H9 (cell line): ENCODE measurements around the gene ZNF160. TPM values are rescaled to one million over a fixed set of nuclear protein-coding genes. Genes with fewer than 3 reads are reported as not detected.

ENCODE experiments used
- DNase-seq: peaks from one replicate; pipeline ENCODE4 v3.0.0-alpha.2; 2017
- H2AFZ ChIP-seq: one replicate; pipeline ENCODE4 v1.6.1; 2013; ENCODE audit warnings: mild to moderate bottlenecking, low read length, control low read depth, moderate library complexity
- H2AK5ac ChIP-seq: 2 replicates; pipeline ENCODE4 v1.6.1; 2013; ENCODE audit warnings: low read length, control low read depth, mixed read lengths; ENCODE audit not compliant: insufficient read length
- H2BK120ac ChIP-seq: one replicate; pipeline ENCODE4 v1.6.1; 2013; ENCODE audit warnings: low read depth, mild to moderate bottlenecking, low read length, control low read depth, inconsistent platforms; ENCODE audit not compliant: poor library complexity, severe bottlenecking
- H2BK12ac ChIP-seq: 2 replicates; pipeline ENCODE4 v1.6.1; 2013; ENCODE audit warnings: low read length, control low read depth, mixed read lengths, low read depth; ENCODE audit not compliant: insufficient read length
- H2BK15ac ChIP-seq: 2 replicates; pipeline ENCODE4 v1.6.1; 2013; ENCODE audit warnings: low read depth, low read length, control low read depth
- H2BK20ac ChIP-seq: one replicate; pipeline ENCODE4 v1.6.1; 2013; ENCODE audit warnings: low read depth, mild to moderate bottlenecking, low read length, control low read depth, inconsistent platforms; ENCODE audit not compliant: poor library complexity, severe bottlenecking
- H2BK5ac ChIP-seq: 2 replicates; pipeline ENCODE4 v1.6.1; 2013; ENCODE audit warnings: low read length, control low read depth, mixed read lengths; ENCODE audit not compliant: insufficient read length
- H3K14ac ChIP-seq: 2 replicates; pipeline ENCODE4 v1.6.1; 2013; ENCODE audit warnings: low read length, control low read depth; ENCODE audit not compliant: insufficient read depth
- H3K18ac ChIP-seq: 2 replicates; pipeline ENCODE4 v1.6.1; 2013; ENCODE audit warnings: low read depth, mild to moderate bottlenecking, mixed read lengths, low read length, control low read depth; ENCODE audit not compliant: insufficient read length
- H3K23ac ChIP-seq: 2 replicates; pipeline ENCODE4 v1.6.1; 2013; ENCODE audit warnings: low read length, control low read depth, mixed read lengths, low read depth; ENCODE audit not compliant: insufficient read length
- H3K23me2 ChIP-seq: 2 replicates; pipeline ENCODE4 v1.6.1; 2013; ENCODE audit warnings: low read depth, mild to moderate bottlenecking, mixed read lengths, low read length, control low read depth; ENCODE audit not compliant: insufficient read length, poor library complexity, severe bottlenecking
- H3K27ac ChIP-seq: 2 replicates; pipeline ENCODE4 v1.5.1; 2013; ENCODE audit warnings: low read length, control low read depth, mixed read lengths, low read depth; ENCODE audit not compliant: insufficient read length
- H3K27me3 ChIP-seq: 2 replicates; pipeline ENCODE4 v1.6.1; 2013; ENCODE audit warnings: low read length, control low read depth, inconsistent platforms; ENCODE audit not compliant: insufficient read depth
- H3K4ac ChIP-seq: 2 replicates; pipeline ENCODE4 v1.6.1; 2013; ENCODE audit warnings: low read depth, mild to moderate bottlenecking, control low read depth, inconsistent platforms, low read length, moderate library complexity
- H3K4me1 ChIP-seq: 2 replicates; pipeline ENCODE4 v1.6.1; 2013; ENCODE audit warnings: low read length, control low read depth, inconsistent platforms; ENCODE audit not compliant: insufficient read depth
- H3K4me2 ChIP-seq: 2 replicates; pipeline ENCODE4 v1.6.1; 2013; ENCODE audit warnings: low read length, control low read depth, mixed read lengths; ENCODE audit not compliant: insufficient read length, insufficient read depth
- H3K56ac ChIP-seq: 2 replicates; pipeline ENCODE4 v1.6.1; 2013; ENCODE audit warnings: low read depth, mild to moderate bottlenecking, mixed read lengths, low read length, control low read depth; ENCODE audit not compliant: insufficient read length
- H3K79me1 ChIP-seq: 2 replicates; pipeline ENCODE4 v1.6.1; 2013; ENCODE audit warnings: low read depth, mild to moderate bottlenecking, moderate library complexity, low read length, control low read depth, inconsistent platforms; ENCODE audit not compliant: insufficient read depth, poor library complexity, severe bottlenecking
- H3K79me2 ChIP-seq: 2 replicates; pipeline ENCODE4 v1.6.1; 2013; ENCODE audit warnings: low read length, control low read depth, inconsistent platforms; ENCODE audit not compliant: insufficient read depth
- H3K9ac ChIP-seq: 2 replicates; pipeline ENCODE4 v1.6.1; 2013; ENCODE audit warnings: low read length, control low read depth, mixed read lengths; ENCODE audit not compliant: insufficient read length; ENCODE audit errors: extremely low read depth
- H3K9me3 ChIP-seq: one replicate; pipeline ENCODE4 v1.6.1; 2013; ENCODE audit warnings: low read depth, low read length, inconsistent platforms; ENCODE audit not compliant: control insufficient read depth
- H3T11ph ChIP-seq: one replicate; pipeline ENCODE4 v1.6.1; 2013; ENCODE audit warnings: mild to moderate bottlenecking, low read length, control low read depth, inconsistent platforms
- H4K20me1 ChIP-seq: one replicate; pipeline ENCODE4 v1.6.1; 2013; ENCODE audit not compliant: control insufficient read depth, insufficient read length, insufficient read depth
- H4K5ac ChIP-seq: 2 replicates; pipeline ENCODE4 v1.6.1; 2013; ENCODE audit warnings: low read depth, mild to moderate bottlenecking, mixed read lengths, low read length, control low read depth; ENCODE audit not compliant: insufficient read length
- H4K8ac ChIP-seq: replicated peaks from 2 replicates; pipeline ENCODE4 v1.6.1; 2013; ENCODE audit warnings: low read length, control low read depth, mixed read lengths, low read depth; ENCODE audit not compliant: insufficient read length
- H4K91ac ChIP-seq: 2 replicates; pipeline ENCODE4 v1.6.1; 2013; ENCODE audit warnings: low read depth, mild to moderate bottlenecking, moderate library complexity, mixed read lengths, low read length, control low read depth; ENCODE audit not compliant: insufficient read length
- H3K27ac Mint-ChIP-seq, 3 experiments: 2 replicates in 2 of 3; 3 replicates in 1 of 3; pipeline ENCODE4 v1.8.0; 2020 to 2021; ENCODE audit warnings: mixed read lengths in 3 of 3, mild to moderate bottlenecking in 1 of 3, moderate library complexity in 1 of 3
- H3K27me3 Mint-ChIP-seq: 2 replicates; pipeline ENCODE4 v1.8.0; 2021; ENCODE audit warnings: low read depth, mild to moderate bottlenecking, moderate library complexity, mixed read lengths
- H3K36me3 Mint-ChIP-seq, 3 experiments: 2 replicates in 2 of 3; 3 replicates in 1 of 3; pipeline ENCODE4 v1.8.0; 2020 to 2021; ENCODE audit warnings: low read depth in 3 of 3, mixed read lengths in 3 of 3; ENCODE audit not compliant: insufficient read depth in 1 of 3
- H3K4me1 Mint-ChIP-seq, 2 experiments: 2 replicates each; pipeline ENCODE4 v1.8.0; 2020; ENCODE audit warnings: mixed read lengths in 2 of 2
- H3K4me3 Mint-ChIP-seq, 2 experiments: 2 replicates in 1 of 2; 3 replicates in 1 of 2; pipeline ENCODE4 v1.8.0; 2020 to 2021; ENCODE audit warnings: mild to moderate bottlenecking in 2 of 2, mixed read lengths in 2 of 2, moderate library complexity in 1 of 2
- H3K9me3 Mint-ChIP-seq, 2 experiments: 2 replicates in 1 of 2; 3 replicates in 1 of 2; pipeline ENCODE4 v1.8.0; 2020; ENCODE audit warnings: mild to moderate bottlenecking in 2 of 2, mixed read lengths in 2 of 2, moderate library complexity in 1 of 2
- CTCF ChIP-seq: fragments of 200-600 bp; sonication (generic); conservative IDR thresholded peaks from 3 replicates; pipeline ENCODE4 v1.8.0; 2021; ENCODE audit warnings: antibody characterized with exemption, mild to moderate bottlenecking
- WGBS: extraction: QIAGEN DNeasy Blood & Tissue Kit; methylation state at CpG from one replicate; pipeline ENCODE4 v1.1.7; 2013; ENCODE audit warnings: missing lambda C conversion rate, low lambda C conversion rate, mixed read lengths; ENCODE audit not compliant: insufficient read length; ENCODE audit errors: extremely low coverage; 5-methylcytosine and 5-hydroxymethylcytosine counted together
- total RNA-seq: library from RNA; stranded (reverse); gene quantifications from 2 replicates; pipeline ENCODE4 v1.2.1, GENCODE V29; 2021

Gene ZNF160
- total RNA-seq, 1 experiment from 2014 or later = 31.1 TPM

DNA sequence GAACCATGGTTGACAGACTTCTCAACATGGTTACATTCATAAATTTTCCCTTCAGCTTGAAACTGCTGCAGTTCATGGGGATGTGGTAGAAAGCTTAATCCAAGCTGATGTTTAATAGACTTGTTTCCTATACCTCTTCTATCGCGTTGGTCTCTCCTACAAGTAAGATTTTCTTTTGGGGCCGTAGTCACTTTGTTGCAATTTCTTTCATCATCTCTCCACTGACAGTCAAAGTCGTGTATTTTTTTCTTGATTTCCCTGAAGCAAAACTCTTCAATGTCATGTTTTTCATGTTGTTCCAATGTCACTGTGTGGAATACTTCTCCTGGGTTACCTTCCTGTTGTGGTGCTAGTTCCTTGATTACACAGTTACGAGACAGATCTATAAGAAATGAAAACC lies 6.3 kb upstream of the ZNF160 start:
- TF ChIP-seq CTCF = no peak
- Mint-ChIP-seq H3K9me3 (no peaks in the 10 kb centered on the region; a peak in 1 of 5 replicates), H3K4me1 (no peaks in the 10 kb centered on the region), H3K4me3 (no peak overlapping the region), H3K27me3 (peaks cover 7% of the 10 kb centered on the region), H3K27ac (no peak overlapping the region), H3K36me3 (peaks cover 22 to 39% (median 31%) of the 10 kb centered on the region in 3 experiments)
- H3K27ac ChIP-seq = no peak overlapping the region
- no peaks in the 10 kb centered on the region for H4K20me1 ChIP-seq
- no peak overlapping the region for H3K14ac ChIP-seq
- H3K4me2 ChIP-seq = no peak overlapping the region
- H3K23me2 ChIP-seq = no peaks in the 10 kb centered on the region
- no peak overlapping the region for H2BK20ac ChIP-seq
- H3K4ac ChIP-seq = no peak overlapping the region
- no peaks in the 10 kb centered on the region for H3K79me2 ChIP-seq
- no peak overlapping the region for H3K18ac ChIP-seq
- H2BK120ac ChIP-seq = no peak overlapping the region
- no peak overlapping the region for H4K5ac ChIP-seq
- no peak overlapping the region for H3K56ac ChIP-seq
- no peak overlapping the region for H4K8ac ChIP-seq
- H3K9ac ChIP-seq = no peak overlapping the region
- DNase-seq = no peak
- H3K9me3 ChIP-seq = no peaks in the 10 kb centered on the region
- no peak overlapping the region for H3T11ph ChIP-seq
- no CpG with 5 or more reads among the region's 5 CpGs for WGBS
- H2BK5ac ChIP-seq = no peak overlapping the region
- no peak overlapping the region for H2AK5ac ChIP-seq
- no peak overlapping the region for H2BK12ac ChIP-seq
- H3K4me1 ChIP-seq = no peaks in the 10 kb centered on the region
- no peaks in the 10 kb centered on the region for H3K79me1 ChIP-seq
- no peaks in the 10 kb centered on the region for H3K27me3 ChIP-seq
- H3K23ac ChIP-seq = no peak overlapping the region
- no peak overlapping the region for H2BK15ac ChIP-seq
- H2AFZ ChIP-seq = no peak overlapping the region
- H4K91ac ChIP-seq = no peak overlapping the region
